Left hindlimb (tissue), 1 donor: ENCODE measurements around the gene PDXDC1.
A peak's percentile ranks its signal among the peaks of the same experiment; 100 is the strongest.
"Not testable (repeated sequence)": the region's sequence is repeated elsewhere in the genome, so short reads cannot be mapped to it uniquely, and the experiment has no call there.

Experiments
- DNase-seq: peaks from one replicate; pipeline ENCODE4 v3.0.0-alpha.2; 2018

PDXDC1 gene

DNA sequence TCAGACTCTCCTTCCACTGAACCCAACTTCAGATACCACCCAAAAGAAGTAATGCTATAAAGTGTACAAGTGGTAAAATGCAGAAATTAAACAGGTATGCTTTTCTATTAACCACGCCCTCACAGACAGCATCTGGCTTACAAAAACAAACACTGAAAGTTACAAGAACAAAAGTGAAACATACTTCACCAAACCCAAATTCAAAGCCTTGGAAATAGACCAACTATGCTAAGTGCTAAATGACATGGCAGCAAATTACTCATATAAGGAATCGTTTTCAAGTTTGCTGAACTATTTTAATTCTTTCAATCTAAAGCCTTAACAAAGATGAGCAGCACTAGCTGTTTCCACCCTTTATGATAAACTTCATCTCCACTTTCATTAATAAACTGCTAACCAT lies 101.3 kb downstream of the PDXDC1 start:
- not testable (repeated sequence) for DNase-seq

GRCh38 chr16:15080883-15081282 lies 106.1 kb downstream of the PDXDC1 start:
- DNase-seq: not testable (repeated sequence)

DNA sequence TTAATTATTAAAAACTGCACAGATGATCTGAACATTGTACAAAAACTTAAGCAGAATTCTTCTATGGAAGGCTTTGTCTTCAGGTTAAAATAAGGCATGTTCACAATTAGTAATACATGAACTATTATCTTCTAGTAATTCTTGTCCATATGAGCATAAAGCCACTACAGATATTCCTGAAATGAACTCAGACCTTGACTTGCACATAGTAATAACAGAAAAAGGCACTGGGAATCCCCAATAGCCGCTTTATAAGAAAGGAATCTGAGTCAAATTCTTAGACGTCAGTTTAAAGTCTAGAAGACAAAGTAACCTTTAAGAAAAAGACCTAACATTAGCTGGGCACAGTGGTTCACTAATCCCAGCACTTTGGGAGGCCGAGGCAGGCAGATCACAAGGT lies 108.0 kb downstream of the PDXDC1 start:
- DNase-seq: not testable (repeated sequence)

GRCh38 chr16:15090663-15091269 lies 115.9 kb downstream of the PDXDC1 start:
- not testable (repeated sequence) for DNase-seq

- DNase-seq: not testable (repeated sequence)
Observed at GRCh38 chr16:15093571-15093954, 118.7 kb downstream of the PDXDC1 start.

DNA sequence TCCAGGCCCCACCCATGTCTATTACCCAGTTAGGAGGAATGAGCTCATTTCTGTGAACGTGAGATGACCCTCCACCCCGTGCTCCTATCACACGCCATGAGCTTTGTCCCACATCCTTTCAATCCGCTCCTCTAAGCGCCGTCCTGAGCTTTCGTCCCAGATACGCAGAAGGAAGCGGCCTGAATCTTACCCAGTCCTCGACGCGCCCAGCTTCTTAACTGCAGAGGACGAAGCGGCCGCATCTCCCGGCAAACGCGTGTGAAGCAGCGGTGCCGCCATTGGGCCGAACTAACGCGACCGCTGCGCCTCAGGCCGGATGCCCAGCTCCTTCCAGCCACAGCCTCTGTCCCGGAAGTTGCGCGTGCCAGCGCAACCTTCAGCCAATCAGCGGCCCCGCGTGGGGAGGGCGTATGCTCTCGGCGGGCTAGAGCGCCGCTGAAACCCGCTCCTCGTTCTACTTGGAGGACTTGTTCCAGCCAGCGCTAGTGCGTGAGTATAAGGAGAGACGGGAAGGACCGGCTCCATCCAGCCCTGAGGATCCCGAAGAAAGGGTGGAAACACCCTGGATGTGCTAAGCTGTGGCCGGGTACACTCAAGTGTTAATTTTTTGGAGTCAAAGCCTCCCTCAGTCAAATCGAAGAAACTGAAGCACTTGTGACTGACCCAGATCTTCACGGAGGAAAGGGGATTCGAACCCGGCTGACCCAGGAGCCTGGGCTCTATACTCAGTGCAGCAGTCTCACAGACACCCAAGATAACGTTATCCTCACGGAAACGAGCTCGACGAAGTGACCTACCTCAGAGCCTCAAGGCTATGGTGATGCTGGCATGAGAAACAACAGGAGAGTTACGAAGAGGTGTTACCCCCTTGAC lies 119.4 kb downstream of the PDXDC1 start, which contains the start of gene RRN3:
TSS of gene RRN3 (minus strand) at position 318 of the 873 bp plus-strand sequence. CDS start at position 279, 39 bp downstream.
- peak; percentile 94 for DNase-seq

GRCh38 chr16:15096583-15096972 lies 121.8 kb downstream of the PDXDC1 start:
- not testable (repeated sequence) for DNase-seq

- DNase-seq: not testable (repeated sequence)
Observed at GRCh38 chr16:15099366-15099909, 124.6 kb downstream of the PDXDC1 start.

GRCh38 chr16:15100372-15100987 lies 125.7 kb downstream of the PDXDC1 start:
- DNase-seq: not testable (repeated sequence)

- not testable (repeated sequence) for DNase-seq
Observed at GRCh38 chr16:15127641-15128425, 153.0 kb downstream of the PDXDC1 start.

- DNase-seq: not testable (repeated sequence)
Observed at GRCh38 chr16:15130256-15130932, 155.6 kb downstream of the PDXDC1 start.

DNA sequence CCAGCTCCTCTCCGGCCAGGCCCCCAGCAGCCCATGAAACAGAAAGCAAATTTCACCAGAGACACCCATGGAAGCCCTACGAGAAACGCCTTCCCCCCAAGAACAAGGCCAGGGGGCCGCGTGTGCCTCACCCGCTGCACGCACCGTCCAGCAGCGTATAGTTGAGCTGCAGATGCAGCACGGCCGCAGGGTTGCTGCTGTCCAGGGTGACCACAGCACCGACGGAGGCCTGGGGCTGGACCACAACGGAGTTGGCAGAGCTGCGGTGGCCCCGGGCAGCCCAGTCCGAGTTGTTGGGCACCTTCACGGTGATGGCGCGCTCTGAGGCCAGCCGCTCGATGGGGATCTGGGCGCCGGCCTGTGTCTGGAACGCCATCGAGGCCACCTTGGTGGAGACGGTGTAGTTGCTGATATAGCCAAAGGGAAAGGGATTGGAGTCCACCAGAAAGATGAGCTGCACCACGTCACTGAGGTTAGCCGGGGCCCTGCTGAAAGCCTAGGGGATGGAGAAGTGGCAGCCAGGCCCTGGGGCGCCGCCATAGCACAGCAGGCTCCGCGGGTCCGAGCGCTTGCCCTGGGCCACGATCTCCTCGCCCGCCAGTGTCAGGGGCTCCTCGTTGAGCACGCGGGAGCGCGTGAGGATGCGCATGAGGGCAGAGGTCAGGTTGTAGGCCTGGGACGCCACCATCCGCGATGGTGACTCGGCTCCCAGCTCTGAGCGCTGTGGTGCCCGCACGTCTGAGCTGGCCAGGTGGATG lies 156.3 kb downstream of the PDXDC1 start:
- DNase-seq: not testable (repeated sequence)

DNA sequence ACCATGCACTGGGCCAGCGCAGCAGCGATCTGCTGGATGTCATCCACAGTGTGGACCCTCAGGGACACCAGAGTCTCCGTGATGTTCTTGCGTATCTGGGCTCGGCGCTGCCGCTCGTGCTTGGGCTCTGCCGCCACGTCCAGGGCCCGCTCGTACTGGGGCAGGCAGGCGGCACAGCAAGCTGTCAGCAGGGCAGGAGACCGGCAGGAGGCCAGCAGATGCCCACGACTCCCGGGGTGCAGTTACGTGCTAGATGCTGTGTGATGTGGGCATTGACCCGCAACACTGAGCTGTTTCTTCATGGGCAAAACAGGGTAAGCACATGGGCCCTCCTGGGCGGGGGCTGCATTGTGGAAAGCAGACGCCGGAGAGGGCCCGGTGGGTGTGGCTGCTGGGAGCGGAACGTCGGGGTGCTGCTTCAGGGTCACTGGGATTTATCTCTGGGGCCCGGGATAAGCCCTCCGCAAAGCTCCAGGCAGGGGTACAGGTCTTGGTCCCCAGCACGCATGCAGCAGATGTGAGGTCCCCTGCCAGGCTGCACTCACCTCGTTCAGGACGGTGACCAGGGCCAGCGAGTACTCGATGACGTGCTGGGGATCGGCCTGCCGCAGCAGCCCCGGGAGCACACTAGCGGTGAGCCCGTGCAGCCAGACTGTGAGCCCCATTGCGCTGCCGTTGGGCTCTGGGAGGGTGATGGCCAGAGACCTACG lies 158.0 kb downstream of the PDXDC1 start:
- DNase-seq: not testable (repeated sequence)

- DNase-seq: not testable (repeated sequence)
Observed at GRCh38 chr16:15133554-15133953, 158.7 kb downstream of the PDXDC1 start.

DNA sequence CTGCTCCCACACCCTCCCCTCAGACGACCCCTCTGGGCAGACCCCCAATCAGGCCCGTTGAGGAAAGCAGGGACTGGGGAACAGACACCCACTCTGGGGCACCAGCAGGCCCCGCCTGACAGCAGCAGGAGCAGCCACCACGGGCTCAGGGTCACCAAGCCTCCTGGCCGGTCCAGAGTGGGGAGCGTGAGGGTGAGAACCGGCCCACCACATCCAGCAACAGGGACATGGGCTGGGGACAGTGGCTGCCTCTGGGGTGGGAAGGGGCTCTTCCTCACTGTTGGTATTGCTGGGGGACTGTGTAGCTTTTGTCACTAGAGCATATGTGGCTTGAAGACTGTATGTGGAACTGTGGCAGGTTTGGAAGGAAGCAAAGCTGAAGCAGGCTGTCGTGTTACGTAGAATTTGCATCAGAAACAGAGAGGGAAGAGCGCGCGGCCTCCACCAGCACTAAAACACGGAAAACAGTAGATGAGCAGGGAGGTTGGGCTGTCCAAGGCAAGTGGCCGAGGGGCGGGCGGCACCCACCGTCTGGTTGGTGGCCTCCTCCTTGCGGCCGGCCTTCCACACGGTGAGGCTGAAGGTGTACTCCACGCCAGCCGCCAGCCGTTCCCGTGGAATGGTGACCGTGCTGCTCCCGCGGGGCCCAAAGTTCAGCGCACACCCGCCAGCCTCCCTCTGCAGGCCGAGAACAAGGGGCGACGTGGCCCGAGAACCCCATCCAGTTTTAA lies 160.1 kb downstream of the PDXDC1 start:
- not testable (repeated sequence) for DNase-seq

DNA sequence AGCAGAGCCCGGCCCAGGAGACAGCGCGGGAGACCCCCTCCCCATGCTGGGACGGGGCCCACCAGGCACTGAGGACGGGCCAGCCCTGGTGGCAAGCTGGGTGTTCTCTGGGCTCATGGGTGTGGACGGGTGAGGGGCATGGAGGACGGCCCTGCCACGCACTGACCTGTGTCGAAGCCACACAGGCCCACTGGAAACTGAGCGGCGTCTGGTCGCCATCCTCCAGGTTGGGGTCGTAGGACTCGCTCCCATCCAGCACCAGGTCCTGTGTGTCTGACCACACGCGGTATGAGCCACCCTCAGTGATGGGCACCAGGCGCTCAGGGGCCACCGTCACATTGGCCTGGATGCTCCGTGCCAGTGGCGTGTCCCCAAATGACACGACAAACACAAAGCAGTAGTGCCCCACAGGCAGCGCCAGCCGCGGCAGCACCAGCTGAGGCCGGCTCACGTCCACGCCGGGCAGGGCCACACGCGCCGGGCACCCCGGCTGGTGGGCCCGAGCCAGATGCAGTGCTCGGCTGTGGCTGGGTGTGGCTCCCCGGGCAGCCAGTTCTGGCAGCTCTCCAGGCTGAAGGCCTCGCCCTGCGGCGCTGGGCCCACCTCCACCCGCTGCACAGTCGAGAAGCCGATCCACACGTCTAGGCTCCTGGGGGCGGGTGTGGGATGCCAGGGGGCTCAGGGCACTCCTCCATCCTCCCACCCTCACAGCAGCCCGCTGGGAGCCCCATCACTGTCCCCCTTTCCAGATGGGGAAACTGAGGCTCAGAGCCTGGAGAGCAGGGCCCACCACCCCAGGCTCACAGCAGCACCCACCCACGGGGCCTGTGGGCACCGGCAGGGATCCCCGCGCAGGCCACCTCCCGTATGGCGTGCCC lies 160.9 kb downstream of the PDXDC1 start:
- peak; percentile 20 for DNase-seq

DNA sequence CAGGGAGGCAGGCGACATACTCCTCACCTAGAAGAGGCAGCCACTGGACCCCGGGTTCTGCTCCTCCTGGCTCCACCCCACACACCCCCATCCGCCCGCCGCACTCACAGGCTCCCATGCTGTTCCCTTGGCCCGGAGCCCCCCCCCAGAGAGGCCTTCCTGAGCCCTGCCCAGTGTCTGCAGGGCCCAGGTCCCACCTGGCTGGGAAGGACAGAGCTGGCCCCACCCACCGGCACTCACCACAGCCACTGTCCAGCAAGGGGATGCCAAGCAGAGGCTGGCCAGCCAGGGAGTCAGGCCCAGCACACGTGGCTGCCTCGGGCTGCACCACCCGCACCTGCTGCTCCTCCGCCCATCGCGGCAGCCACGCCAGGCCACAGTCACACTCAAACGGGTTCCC lies 162.7 kb downstream of the PDXDC1 start:
- not testable (repeated sequence) for DNase-seq
